Osteocyte (in vitro differentiated cells): ENCODE measurements around the gene STX11. TPM values are rescaled to one million over a fixed set of nuclear protein-coding genes. Genes with fewer than 3 reads are reported as not detected.

Experiments used
- DNase-seq: peaks from one replicate; pipeline ENCODE4 v3.0.0; 2021; ENCODE audit warnings: mixed read lengths; ENCODE audit not compliant: unreplicated experiment; ENCODE audit errors: extremely low spot score
- H3K27ac Mint-ChIP-seq: one replicate; pipeline ENCODE4 v1.8.0; 2021; ENCODE audit warnings: mild to moderate bottlenecking, mixed read lengths; ENCODE audit not compliant: unreplicated experiment
- H3K27me3 Mint-ChIP-seq: one replicate; pipeline ENCODE4 v1.8.0; 2021; ENCODE audit warnings: mixed read lengths; ENCODE audit not compliant: unreplicated experiment
- H3K36me3 Mint-ChIP-seq: one replicate; pipeline ENCODE4 v1.8.0; 2021; ENCODE audit warnings: mixed read lengths; ENCODE audit not compliant: unreplicated experiment
- H3K4me1 Mint-ChIP-seq: one replicate; pipeline ENCODE4 v1.8.0; 2021; ENCODE audit warnings: mixed read lengths; ENCODE audit not compliant: unreplicated experiment
- H3K4me3 Mint-ChIP-seq: one replicate; pipeline ENCODE4 v1.8.0; 2021; ENCODE audit warnings: mild to moderate bottlenecking, moderate library complexity, mixed read lengths; ENCODE audit not compliant: unreplicated experiment
- H3K9me3 Mint-ChIP-seq: one replicate; pipeline ENCODE4 v1.8.0; 2021; ENCODE audit warnings: mixed read lengths; ENCODE audit not compliant: unreplicated experiment
- CTCF ChIP-seq: fragments of 200-600 bp; sonication (generic); IDR thresholded peaks from 2 replicates; pipeline ENCODE4 v1.5.0; 2021; ENCODE audit warnings: antibody characterized with exemption, mild to moderate bottlenecking, moderate library complexity
- total RNA-seq: library from RNA; stranded (reverse); gene quantifications from 2 replicates; pipeline ENCODE4 v1.2.1, GENCODE V29; 2021

The STX11 gene
- total RNA-seq, 1 donor from 2014 or later, result 0.86 TPM

GRCh38 chr6:144158133-144158532 is 7.8 kb downstream of the STX11 start:
- no peaks in the 10 kb centered on the region for H3K36me3 Mint-ChIP-seq
- H3K9me3 Mint-ChIP-seq, result no peaks in the 10 kb centered on the region
- H3K4me3 Mint-ChIP-seq, result no peak overlapping the region
- no peaks in the 10 kb centered on the region for H3K27me3 Mint-ChIP-seq
- peaks cover 25% of the 10 kb centered on the region for H3K4me1 Mint-ChIP-seq
- peak overlapping the region; percentile 25 for H3K27ac Mint-ChIP-seq
- DNase-seq, result no peak
- no peak for TF ChIP-seq CTCF

DNA sequence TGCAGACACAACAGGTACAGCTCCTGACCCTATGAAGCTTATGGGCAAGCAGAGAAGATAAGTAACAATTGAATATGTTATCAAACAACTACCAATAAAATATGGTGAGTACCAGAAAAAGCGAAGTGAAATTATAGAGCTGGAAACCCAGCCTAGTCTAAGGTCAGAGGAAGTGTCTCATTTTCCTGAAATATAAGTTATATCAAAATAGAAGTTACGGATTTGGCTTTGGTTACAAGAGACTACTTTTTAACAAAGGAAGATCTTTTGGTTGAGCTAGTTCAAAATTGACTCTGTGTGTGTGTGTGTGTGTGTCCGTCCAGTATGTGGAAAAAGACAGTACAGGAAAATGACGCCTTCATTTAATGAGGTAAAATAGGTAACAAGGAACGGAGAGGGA is 8.9 kb downstream of the STX11 start:
- H3K4me1 Mint-ChIP-seq, result peaks cover 25% of the 10 kb centered on the region

DNA sequence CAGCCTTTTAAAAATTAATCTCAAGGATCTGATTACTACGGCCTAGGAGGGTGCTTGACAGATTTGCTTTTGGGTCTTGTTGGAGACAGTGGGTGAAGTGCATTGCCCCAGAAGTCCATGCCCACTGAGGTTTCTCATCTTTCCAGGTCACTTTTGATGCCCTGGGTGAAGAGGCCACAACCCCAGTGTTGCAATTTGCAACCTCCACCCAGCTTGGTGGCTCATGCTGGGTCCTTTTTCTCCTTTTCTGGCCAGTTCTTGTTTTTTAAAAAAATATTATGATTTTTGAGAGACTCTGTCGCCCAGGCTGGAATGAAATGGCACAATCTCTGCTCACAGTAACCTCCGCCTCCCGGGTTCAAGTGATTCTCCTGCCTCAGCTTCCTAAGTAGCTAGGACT is 9.4 kb downstream of the STX11 start:
- DNase-seq, result no peak
- no peak overlapping the region for H3K27ac Mint-ChIP-seq
- no peaks in the 10 kb centered on the region for H3K9me3 Mint-ChIP-seq
- no peaks in the 10 kb centered on the region for H3K36me3 Mint-ChIP-seq
- TF ChIP-seq CTCF, result no peak
- peaks cover 25% of the 10 kb centered on the region for H3K4me1 Mint-ChIP-seq
- no peak overlapping the region for H3K4me3 Mint-ChIP-seq
- H3K27me3 Mint-ChIP-seq, result no peaks in the 10 kb centered on the region

More for the DNA sequence above, 8.9 kb downstream of the STX11 start:
- no peak overlapping the region for H3K27ac Mint-ChIP-seq
- no peaks in the 10 kb centered on the region for H3K36me3 Mint-ChIP-seq
- no peak for TF ChIP-seq CTCF
- no peak overlapping the region for H3K4me3 Mint-ChIP-seq
- DNase-seq, result no peak
- no peaks in the 10 kb centered on the region for H3K9me3 Mint-ChIP-seq
- H3K27me3 Mint-ChIP-seq, result no peaks in the 10 kb centered on the region

DNA sequence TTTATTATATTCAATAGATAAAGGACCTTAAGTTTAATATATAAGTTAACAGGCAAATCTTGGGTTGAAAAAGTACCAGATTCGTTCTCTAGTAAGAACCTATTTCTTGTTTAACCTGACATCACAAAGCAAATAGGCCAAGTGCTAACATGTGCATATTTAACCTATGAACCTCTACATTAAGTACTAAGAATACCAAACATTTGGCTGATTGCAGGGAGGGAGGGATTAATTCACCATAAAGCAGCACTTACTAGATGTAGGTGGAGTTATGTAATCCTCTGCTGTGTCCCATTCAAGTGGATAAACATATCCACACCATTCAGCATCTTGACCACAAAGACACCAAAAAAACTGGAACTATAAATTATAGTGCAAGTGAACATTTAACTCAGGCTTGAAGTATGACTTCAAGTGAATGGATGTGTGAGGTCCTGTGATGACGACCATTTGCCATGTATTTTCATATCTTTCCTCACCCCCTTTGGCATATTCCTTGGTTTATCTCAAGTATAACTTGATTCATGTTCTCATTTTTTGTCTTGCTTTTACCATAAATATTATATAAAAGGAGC is 10.2 kb downstream of the STX11 start:
- Mint-ChIP-seq H3K9me3 (no peaks in the 10 kb centered on the region), H3K27me3 (no peaks in the 10 kb centered on the region), H3K27ac (no peak overlapping the region), H3K4me3 (no peak overlapping the region), H3K36me3 (no peaks in the 10 kb centered on the region), H3K4me1 (peaks cover 25% of the 10 kb centered on the region)
- no peak for DNase-seq
- no peak for TF ChIP-seq CTCF

DNA sequence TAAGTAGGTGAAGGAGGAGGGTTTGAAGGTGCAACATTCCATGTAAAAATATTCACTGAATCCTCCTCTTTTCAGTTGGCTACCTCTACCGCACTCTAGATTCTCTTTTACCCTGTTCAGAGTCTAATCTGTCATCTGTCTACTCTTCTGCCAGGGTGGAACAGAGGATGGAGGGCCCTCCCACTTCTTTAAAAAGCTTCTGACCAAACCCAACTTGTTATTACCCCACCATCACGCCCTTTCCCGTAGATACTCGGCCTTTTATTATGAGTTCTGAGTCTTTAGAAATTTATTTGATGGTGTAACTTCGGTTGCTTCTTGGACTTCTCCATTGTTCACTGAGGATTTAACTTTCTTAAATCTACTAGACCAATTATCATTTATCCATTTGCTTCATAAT is 11.7 kb downstream of the STX11 start:
- H3K27me3 Mint-ChIP-seq, result no peaks in the 10 kb centered on the region
- no peak for TF ChIP-seq CTCF
- no peak overlapping the region for H3K4me3 Mint-ChIP-seq
- no peaks in the 10 kb centered on the region for H3K36me3 Mint-ChIP-seq
- H3K4me1 Mint-ChIP-seq, result peaks cover 21% of the 10 kb centered on the region
- no peak for DNase-seq
- H3K9me3 Mint-ChIP-seq, result no peaks in the 10 kb centered on the region
- no peak overlapping the region for H3K27ac Mint-ChIP-seq
